Erythroblast (primary cell): ENCODE measurements around the gene KRTAP9-2.
"Not testable (repeated sequence)": the region's sequence is repeated elsewhere in the genome, so short reads cannot be mapped to it uniquely, and the experiment has no call there.

Experiments used
- GATA1 ChIP-seq: IDR thresholded peaks from 2 replicates; pipeline ENCODE4 v1.6.1; 2011; ENCODE audit warnings: low read depth, mild to moderate bottlenecking, control low read depth, low read length, moderate library complexity
- POLR2A ChIP-seq: IDR thresholded peaks from 2 replicates; pipeline ENCODE4 v1.6.1; 2011; ENCODE audit warnings: mild to moderate bottlenecking, low read length

DNA sequence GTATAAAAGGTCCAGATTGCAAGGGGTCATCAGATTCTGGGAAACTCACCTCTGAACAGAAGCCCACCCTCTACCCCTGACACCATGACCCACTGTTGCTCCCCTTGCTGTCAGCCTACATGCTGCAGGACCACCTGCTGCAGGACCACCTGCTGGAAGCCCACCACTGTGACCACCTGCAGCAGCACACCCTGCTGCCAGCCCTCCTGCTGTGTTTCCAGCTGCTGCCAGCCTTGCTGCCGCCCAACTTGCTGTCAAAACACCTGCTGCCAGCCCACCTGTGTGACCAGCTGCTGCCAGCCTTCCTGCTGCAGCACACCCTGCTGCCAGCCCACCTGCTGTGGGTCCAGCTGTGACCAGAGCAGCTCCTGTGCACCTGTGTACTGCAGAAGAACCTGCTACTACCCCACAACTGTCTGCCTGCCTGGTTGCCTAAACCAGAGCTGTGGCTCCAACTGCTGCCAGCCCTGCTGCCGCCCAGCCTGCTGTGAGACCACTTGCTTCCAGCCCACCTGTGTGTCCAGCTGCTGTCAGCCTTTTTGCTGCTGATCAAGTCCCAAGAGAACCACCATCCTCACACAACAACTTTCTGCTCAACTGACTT is 23.3 kb downstream of the KRTAP9-2 start, which contains the start of gene KRTAP9-4:
- not testable (repeated sequence) for TF ChIP-seq POLR2A, GATA1
